Heart left ventricle (tissue), 16 donors: ENCODE measurements around the gene BOC. TPM values are rescaled to one million over a fixed set of nuclear protein-coding genes. Genes with fewer than 3 reads are reported as not detected.

Source experiments
- ATAC-seq, 4 donors: fragments of 200-7000 bp; cut with Tn5 transposase; one replicate each; pipeline ENCODE4 v1.9.1; 2020 to 2022; ENCODE audit warnings: moderate library complexity in 4 of 4, mild to moderate bottlenecking in 3 of 4, moderate number of reproducible peaks in 1 of 4
- DNase-seq, 5 donors: peaks; one replicate each; pipeline ENCODE4 v3.0.0-alpha.2; 2020
- H3K27ac ChIP-seq, 12 donors: fragments of 200-600 bp; sonication (generic) in 4 of 12; one replicate each; pipeline versions ENCODE4 v1.5.0 to v1.8.0; 2016 to 2022; ENCODE audit warnings: mild to moderate bottlenecking in 2 of 12
- H3K27me3 ChIP-seq, 9 donors: fragments of 200-600 bp; sonication (generic) in 2 of 9; one replicate each; pipeline versions ENCODE4 v1.5.1 to v1.8.0; 2016 to 2022; ENCODE audit warnings: mild to moderate bottlenecking in 3 of 9
- H3K36me3 ChIP-seq, 9 donors: fragments of 200-600 bp; sonication (generic) in 2 of 9; one replicate each; pipeline versions ENCODE4 v1.5.0 to v1.8.0; 2018 to 2022; ENCODE audit warnings: mild to moderate bottlenecking in 2 of 9
- H3K4me1 ChIP-seq, 12 donors: fragments of 200-600 bp; sonication (generic) in 4 of 12; one replicate each; pipeline versions ENCODE4 v1.5.0 to v1.8.0; 2016 to 2022; ENCODE audit warnings: mild to moderate bottlenecking in 3 of 12
- H3K4me3 ChIP-seq, 12 donors: fragments of 200-600 bp; sonication (generic) in 4 of 12; one replicate each; pipeline versions ENCODE4 v1.5.0 to v1.8.0; 2017 to 2022; ENCODE audit warnings: mild to moderate bottlenecking in 9 of 12, moderate library complexity in 4 of 12
- H3K9me3 ChIP-seq, 12 donors: fragments of 200-600 bp; sonication (generic) in 4 of 12; one replicate each; pipeline versions ENCODE4 v1.5.0 to v1.8.0; 2016 to 2022; ENCODE audit warnings: mild to moderate bottlenecking in 1 of 12
- CTCF ChIP-seq, 12 donors: fragments of 200-600 bp; sonication (generic) in 4 of 12; IDR thresholded peaks; one replicate each; pipeline versions ENCODE4 v1.5.0 to v1.8.0; 2018 to 2022; ENCODE audit warnings: antibody characterized with exemption in 12 of 12, mild to moderate bottlenecking in 5 of 12
- POLR2A ChIP-seq, 2 donors: fragments of 450-650 bp; IDR thresholded peaks; one replicate each; pipeline ENCODE4 v1.6.1; 2017; ENCODE audit warnings: antibody characterized with exemption in 2 of 2, mild to moderate bottlenecking in 2 of 2, moderate library complexity in 2 of 2
- WGBS, 4 donors: extraction: QIAGEN DNeasy Blood & Tissue Kit in 2 of 4; methylation state at CpG; one replicate each; pipeline versions ENCODE4 v1.1.5 to v1.1.7; 2013 to 2018; 5-methylcytosine and 5-hydroxymethylcytosine counted together
- intact Hi-C, 10 donors: fragments of 100-400 bp; cut with DNase I; formaldehyde crosslinking; loops; one replicate each; pipeline versions ENCODE4 v1.11.1 to v1.14.2; 2022
- polyA plus RNA-seq, 2 donors: library from polyadenylated mRNA; stranded (reverse); fragments of 200-250 nt; gene quantifications; one replicate each; pipeline ENCODE4 v1.2.3, GENCODE V29; 2013
- total RNA-seq, 9 donors: library from RNA; depleted of rRNA in 2 of 9; stranded (reverse); fragments of >200 nt in 2 of 9; fragmentation: NEBNext Ultra II Directional in 3 of 9; extraction: Animal tissue kit (Norgen Biotek cat#: 25700) in 3 of 9; gene quantifications; one replicate each; pipeline versions ENCODE4 v1.1.0 to v1.2.4, GENCODE V29; 2016 to 2023
- donor health status: ischemic (EF 13 %, LVEDD 7.1; RV severe dilation, severe dysfunction).
- donor health status: healthy with polysubstance abuse.
- donor health status: DM: no; HTN: yes; CAD: no.
- donor health status: DM: no; HTN: no; CAD: no.
- donor health status: ischemic (EF 25% LVEDD 6.9; RV normal size, moderate dysfunction).
- donor health status: ischemic (EF 25% LVEDD 5.7; RV mildly dilated, moderate dysfunction).
- donor health status: healthy.
- donor health status: DM: yes; HTN: yes; CAD: no.
- donor health status: ischemic (EF 35%, LVEDD 5.7; RV mildly dilated, moderate dysfunction).
- donor health status: nonischemic (EF 11% LVEDD 7.7; RV severe dilation, severe dysfunction).
- donor health status: DM: yes; HTN: yes; CAD: no.
- donor health status: PGD.
- donor health status: ischemic (EF 29% LVEDD 5.4; RV normal size, mild dysfunction).
- donor health status: nonischemic (EF 23%, LVEDD 6.1; RV moderate dilation, normal function).

BOC gene
- total and polyA plus RNA-seq, 11 donors, result 1.9 to 12.2 (median 4.4) TPM

DNA sequence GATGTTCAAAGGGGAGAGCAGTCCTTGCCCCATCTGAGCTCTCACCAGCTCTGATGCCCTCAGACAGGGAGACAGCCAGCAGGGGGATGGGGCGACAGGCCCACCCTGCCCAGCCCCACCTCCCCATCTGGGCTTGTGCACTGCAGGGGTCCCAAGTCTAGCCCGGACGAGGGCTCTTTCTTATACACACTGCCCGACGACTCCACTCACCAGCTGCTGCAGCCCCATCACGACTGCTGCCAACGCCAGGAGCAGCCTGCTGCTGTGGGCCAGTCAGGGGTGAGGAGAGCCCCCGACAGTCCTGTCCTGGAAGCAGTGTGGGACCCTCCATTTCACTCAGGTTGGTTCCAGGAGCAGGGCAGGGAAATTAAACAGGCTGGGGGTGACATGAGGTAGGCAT lies 73.9 kb downstream of the BOC start:
- TF ChIP-seq POLR2A (IDR thresholded peaks at IDR 0.05), result no peak
- no peak for TF ChIP-seq CTCF (IDR thresholded peaks at IDR 0.05)
- peaks cover 0 to 8% (median 0%) of the 10 kb centered on the region in 12 donors for H3K4me1 ChIP-seq
- intact Hi-C loops, result loop anchor here in 6 of 10 donors (2.0 to 10.0 kb wide), 5 partner anchors 70 to 643 kb away; partner anchors contain the start of genes CCDC80 (in 2 of the 6) and BOC (in 1 of the 6)
- no peaks in the 10 kb centered on the region for H3K9me3 ChIP-seq
- 84 to 88% (median 85%) methylated on average over 7 to 8 of the region's 8 CpGs for WGBS, 4 donors
- peaks cover 0 to 54% (median 0%) of the 10 kb centered on the region in 9 donors for H3K36me3 ChIP-seq
- no peak overlapping the region for H3K27ac ChIP-seq
- ATAC-seq (no peak), DNase-seq (no peak)
- H3K4me3 ChIP-seq, result no peak overlapping the region
- H3K27me3 ChIP-seq, result no peaks in the 10 kb centered on the region

GRCh38 chr3:113285741-113286140 lies 74.4 kb downstream of the BOC start:
- 87 to 91% (median 90%) methylated on average over 3 of the region's 3 CpGs for WGBS, 4 donors
- H3K36me3 ChIP-seq, result peaks cover 0 to 49% (median 0%) of the 10 kb centered on the region in 9 donors

DNA sequence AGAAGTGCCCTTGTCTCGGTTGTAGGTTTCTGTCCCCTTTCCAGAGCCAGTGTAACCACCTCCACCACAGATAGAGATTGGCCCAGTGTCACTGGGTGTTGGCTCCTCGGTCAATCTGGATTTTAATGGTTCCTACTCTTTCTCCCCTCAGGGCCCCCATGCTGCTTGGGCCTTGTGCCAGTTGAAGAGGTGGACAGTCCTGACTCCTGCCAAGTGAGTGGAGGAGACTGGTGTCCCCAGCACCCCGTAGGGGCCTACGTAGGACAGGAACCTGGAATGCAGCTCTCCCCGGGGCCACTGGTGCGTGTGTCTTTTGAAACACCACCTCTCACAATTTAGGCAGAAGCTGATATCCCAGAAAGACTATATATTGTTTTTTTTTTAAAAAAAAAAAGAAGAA lies 75.2 kb downstream of the BOC start:
- WGBS, 4 donors, result 77 to 88% (median 84%) methylated on average over 6 of the region's 6 CpGs
- TF ChIP-seq POLR2A (IDR thresholded peaks at IDR 0.05) (no peak), CTCF (IDR thresholded peaks at IDR 0.05) (no peak)
- no peak for ATAC-seq
- intact Hi-C loops, result loop anchor here in 6 of 10 donors (2.0 to 10.0 kb wide), 5 partner anchors 72 to 644 kb away; partner anchors contain the start of genes CCDC80 (in 2 of the 6) and BOC (in 1 of the 6)
- Histone ChIP-seq H3K36me3 (peaks cover 0 to 41% (median 0%) of the 10 kb centered on the region in 9 donors), H3K4me1 (peaks cover 0 to 8% (median 0%) of the 10 kb centered on the region in 12 donors), H3K27ac (peak overlapping the region in 2 of 12 donors; percentile 3 to 51), H3K9me3 (no peaks in the 10 kb centered on the region), H3K4me3 (no peak overlapping the region), H3K27me3 (no peaks in the 10 kb centered on the region)
- DNase-seq, result no peak

More at GRCh38 chr3:113285741-113286140, 74.4 kb downstream of the BOC start:
- Histone ChIP-seq H3K27me3 (no peaks in the 10 kb centered on the region), H3K4me1 (peaks cover 0 to 8% (median 0%) of the 10 kb centered on the region in 12 donors), H3K4me3 (no peak overlapping the region), H3K27ac (peak overlapping the region in 1 of 12 donors; percentile 51), H3K9me3 (no peaks in the 10 kb centered on the region)
- TF ChIP-seq CTCF (IDR thresholded peaks at IDR 0.05), result no peak
- TF ChIP-seq POLR2A (IDR thresholded peaks at IDR 0.05), result no peak
- DNase-seq (no peak), ATAC-seq (no peak)
- intact Hi-C loops, result loop anchor here in 7 of 10 donors (2.0 to 10.0 kb wide), 6 partner anchors 71 to 643 kb away; partner anchors contain the start of genes CCDC80 (in 2 of the 7) and BOC (in 1 of the 7)

DNA sequence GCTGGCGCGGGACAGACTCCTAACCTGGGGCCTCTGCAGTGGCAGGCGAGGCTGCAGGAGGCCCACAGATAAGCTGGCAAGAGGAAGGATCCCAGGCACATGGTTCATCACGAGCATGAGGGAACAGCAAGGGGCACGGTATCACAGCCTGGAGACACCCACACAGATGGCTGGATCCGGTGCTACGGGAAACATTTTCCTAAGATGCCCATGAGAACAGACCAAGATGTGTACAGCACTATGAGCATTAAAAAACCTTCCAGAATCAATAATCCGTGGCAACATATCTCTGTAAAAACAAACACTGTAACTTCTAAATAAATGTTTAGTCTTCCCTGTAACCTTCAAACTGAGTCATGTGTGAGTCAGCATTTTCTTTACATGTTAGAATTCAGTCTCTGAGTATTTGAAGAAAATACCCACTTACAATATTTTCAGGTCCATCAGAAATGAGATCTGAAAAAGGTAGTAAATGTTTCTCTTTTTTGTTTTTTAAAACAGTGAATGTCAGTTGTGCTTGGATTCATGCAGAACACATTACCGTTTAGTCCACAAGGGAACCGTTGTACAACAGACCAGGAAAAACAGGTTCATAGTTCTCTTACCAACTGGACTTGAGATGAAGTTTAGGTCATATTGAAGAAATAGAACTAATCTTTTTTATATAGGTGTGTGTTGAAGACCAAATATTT lies 75.9 kb downstream of the BOC start:
- intact Hi-C loops, result loop anchor here in 6 of 10 donors (1.0 to 10.0 kb wide), 6 partner anchors 72 to 645 kb away; partner anchors contain the start of genes CCDC80 (in 2 of the 6) and BOC (in 1 of the 6)
- no peaks in the 10 kb centered on the region for H3K27me3 ChIP-seq
- DNase-seq (no peak), ATAC-seq (peak in 1 of 4 donors; percentile 26)
- H3K9me3 ChIP-seq, result no peaks in the 10 kb centered on the region
- H3K27ac ChIP-seq, result peak overlapping the region in 2 of 12 donors; percentile 19 to 51
- peaks cover 0 to 33% (median 0%) of the 10 kb centered on the region in 9 donors for H3K36me3 ChIP-seq
- no peak overlapping the region for H3K4me3 ChIP-seq
- H3K4me1 ChIP-seq, result peaks cover 0 to 8% (median 0%) of the 10 kb centered on the region in 12 donors
- 72 to 79% (median 73%) methylated on average over 10 of the region's 10 CpGs for WGBS, 4 donors
- TF ChIP-seq CTCF (IDR thresholded peaks at IDR 0.05), result no peak
- no peak for TF ChIP-seq POLR2A (IDR thresholded peaks at IDR 0.05)
